ENCODE results near the gene ARMCX6. TPM values are rescaled to one million over a fixed set of nuclear protein-coding genes. Genes with fewer than 3 reads are reported as not detected.
"Not testable (repeated sequence)": the region's sequence is repeated elsewhere in the genome, so short reads cannot be mapped to it uniquely, and the experiment has no call there.

The ARMCX6 gene
- total RNA-seq, 1 donor: 35.1 TPM

DNA sequence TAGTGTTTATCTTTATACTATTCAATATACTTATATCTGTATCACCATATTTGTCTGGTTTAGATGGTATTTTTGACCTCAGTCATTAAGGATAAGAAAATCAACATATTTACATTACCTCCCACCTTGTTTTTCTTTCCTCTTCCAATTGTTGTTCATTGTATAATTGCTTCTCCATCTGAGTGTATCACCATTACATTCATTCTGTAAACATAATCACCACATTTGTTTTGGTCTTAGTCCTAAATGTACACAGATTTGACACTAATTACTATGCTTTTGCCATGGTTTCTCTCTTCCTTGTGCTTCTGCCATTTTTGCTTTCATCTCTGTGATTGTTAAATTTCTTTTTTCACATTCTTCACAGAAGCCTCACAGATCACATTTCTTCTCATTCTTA lies 12.7 kb downstream of the ARMCX6 start:
- H2AFZ ChIP-seq (ENCODE audit: low read length): no peak overlapping the region
- H3K27me3 ChIP-seq (ENCODE audit: insufficient read depth, low read length): peaks cover 13% of the 10 kb centered on the region
- TF ChIP-seq, protein P1, sequence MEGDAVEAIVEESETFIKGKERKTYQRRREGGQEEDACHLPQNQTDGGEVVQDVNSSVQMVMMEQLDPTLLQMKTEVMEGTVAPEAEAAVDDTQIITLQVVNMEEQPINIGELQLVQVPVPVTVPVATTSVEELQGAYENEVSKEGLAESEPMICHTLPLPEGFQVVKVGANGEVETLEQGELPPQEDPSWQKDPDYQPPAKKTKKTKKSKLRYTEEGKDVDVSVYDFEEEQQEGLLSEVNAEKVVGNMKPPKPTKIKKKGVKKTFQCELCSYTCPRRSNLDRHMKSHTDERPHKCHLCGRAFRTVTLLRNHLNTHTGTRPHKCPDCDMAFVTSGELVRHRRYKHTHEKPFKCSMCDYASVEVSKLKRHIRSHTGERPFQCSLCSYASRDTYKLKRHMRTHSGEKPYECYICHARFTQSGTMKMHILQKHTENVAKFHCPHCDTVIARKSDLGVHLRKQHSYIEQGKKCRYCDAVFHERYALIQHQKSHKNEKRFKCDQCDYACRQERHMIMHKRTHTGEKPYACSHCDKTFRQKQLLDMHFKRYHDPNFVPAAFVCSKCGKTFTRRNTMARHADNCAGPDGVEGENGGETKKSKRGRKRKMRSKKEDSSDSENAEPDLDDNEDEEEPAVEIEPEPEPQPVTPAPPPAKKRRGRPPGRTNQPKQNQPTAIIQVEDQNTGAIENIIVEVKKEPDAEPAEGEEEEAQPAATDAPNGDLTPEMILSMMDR (IDR thresholded peaks at IDR 0.05; ENCODE audit: extremely low read depth, low read depth, low read length): no peak
- H3K27ac ChIP-seq (ENCODE audit: low read depth, low read length): no peak overlapping the region
- H3K79me2 ChIP-seq (ENCODE audit: insufficient read depth, low read length): no peaks in the 10 kb centered on the region
- DNase-seq (ENCODE audit: insufficient read length, low spot score, missing footprints): no peak
- H3K4me2 ChIP-seq (ENCODE audit: insufficient read depth, low read length): no peak overlapping the region
- H4K20me1 ChIP-seq (ENCODE audit: insufficient read depth, low read length): no peaks in the 10 kb centered on the region
- no peaks in the 10 kb centered on the region for H3K4me1 ChIP-seq (ENCODE audit: insufficient read depth, low read length)
- no peaks in the 10 kb centered on the region for H3K9me3 ChIP-seq (ENCODE audit: low read depth, low read length)
- H3K36me3 ChIP-seq (ENCODE audit: insufficient read depth, low read length): no peaks in the 10 kb centered on the region
- H3K4me3 ChIP-seq (ENCODE audit: insufficient read depth, low read length): no peak overlapping the region

- Histone ChIP-seq H3K4me3 (ENCODE audit: insufficient read depth, low read length) (no peak overlapping the region), H3K9me3 (ENCODE audit: low read depth, low read length) (no peaks in the 10 kb centered on the region), H2AFZ (ENCODE audit: low read length) (no peak overlapping the region), H3K79me2 (ENCODE audit: insufficient read depth, low read length) (no peaks in the 10 kb centered on the region), H4K20me1 (ENCODE audit: insufficient read depth, low read length) (no peaks in the 10 kb centered on the region), H3K4me1 (ENCODE audit: insufficient read depth, low read length) (no peaks in the 10 kb centered on the region), H3K27me3 (ENCODE audit: insufficient read depth, low read length) (peaks cover 4% of the 10 kb centered on the region), H3K27ac (ENCODE audit: low read depth, low read length) (no peak overlapping the region), H3K4me2 (ENCODE audit: insufficient read depth, low read length) (no peak overlapping the region), H3K36me3 (ENCODE audit: insufficient read depth, low read length) (no peaks in the 10 kb centered on the region)
- DNase-seq (ENCODE audit: insufficient read length, low spot score, missing footprints): peak; percentile 52
- TF ChIP-seq, protein P1 (IDR thresholded peaks at IDR 0.05; ENCODE audit: extremely low read depth, low read depth, low read length): no peak
Measured at GRCh38 chrX:101602077-101602476, 15.7 kb downstream of the ARMCX6 start.

DNA sequence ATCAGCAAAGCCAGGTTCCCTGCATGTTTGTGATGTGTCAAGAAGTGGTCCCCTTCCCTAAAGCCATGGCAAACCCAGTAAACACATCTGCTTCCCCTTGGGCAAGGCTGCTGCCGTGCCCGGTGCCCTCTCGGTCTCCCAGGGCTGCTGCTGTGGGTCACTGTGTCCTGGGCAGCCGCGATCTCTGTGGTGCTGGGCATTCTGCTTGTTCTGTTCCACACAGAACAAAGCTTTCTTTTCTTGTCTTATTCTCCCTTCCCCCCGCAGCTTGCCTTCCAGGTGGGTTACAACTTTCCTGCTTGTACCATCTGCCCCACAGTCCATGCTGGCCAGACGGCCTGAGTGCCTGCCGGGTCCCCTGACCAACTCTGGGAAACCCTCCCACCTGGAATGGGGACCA lies 18.2 kb downstream of the ARMCX6 start:
- H3K9me3 ChIP-seq (ENCODE audit: low read depth, low read length); H3K79me2 ChIP-seq (ENCODE audit: insufficient read depth, low read length); H3K4me1 ChIP-seq (ENCODE audit: insufficient read depth, low read length); H3K27me3 ChIP-seq (ENCODE audit: insufficient read depth, low read length); H3K4me3 ChIP-seq (ENCODE audit: insufficient read depth, low read length); H2AFZ ChIP-seq (ENCODE audit: low read length); DNase-seq (ENCODE audit: insufficient read length, low spot score, missing footprints); H3K27ac ChIP-seq (ENCODE audit: low read depth, low read length); H3K36me3 ChIP-seq (ENCODE audit: insufficient read depth, low read length); H4K20me1 ChIP-seq (ENCODE audit: insufficient read depth, low read length); H3K4me2 ChIP-seq (ENCODE audit: insufficient read depth, low read length): not testable (repeated sequence)

DNA sequence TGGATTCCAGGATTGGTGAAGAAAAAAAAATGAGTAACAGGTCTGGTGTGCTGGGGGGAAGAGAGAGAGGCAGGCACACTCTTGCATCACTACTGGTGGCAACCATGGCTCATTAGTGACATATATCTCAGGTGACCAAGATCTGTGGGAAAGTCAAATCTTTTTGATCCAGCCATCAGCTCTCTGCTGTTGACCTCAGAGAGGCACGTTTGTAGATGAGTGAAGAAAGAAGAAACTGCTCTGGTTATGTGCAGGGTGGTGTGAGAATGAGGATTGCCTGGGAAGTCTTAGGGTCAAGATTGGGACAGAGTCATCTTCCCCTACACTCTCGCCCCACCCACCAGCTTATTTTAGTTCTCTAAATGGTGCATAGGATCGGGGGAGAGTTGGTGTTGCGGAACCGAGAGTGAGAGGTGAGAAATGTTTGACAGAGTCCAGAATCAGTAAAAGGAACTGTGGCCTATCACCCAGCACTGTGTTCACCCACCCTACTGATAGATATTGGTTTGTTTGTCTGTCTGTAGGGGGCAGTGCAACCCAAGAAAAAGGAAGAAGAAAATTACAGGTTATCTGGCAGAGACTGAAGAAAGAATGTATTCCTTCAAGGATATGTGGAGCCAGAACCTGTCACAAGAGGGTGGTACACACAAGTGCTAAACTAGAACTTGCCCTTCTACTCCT lies 21.9 kb downstream of the ARMCX6 start:
- TF ChIP-seq, protein P1 (IDR thresholded peaks at IDR 0.05; ENCODE audit: extremely low read depth, low read depth, low read length): peak; percentile 70
- Histone ChIP-seq H3K4me2 (ENCODE audit: insufficient read depth, low read length) (no peak overlapping the region), H2AFZ (ENCODE audit: low read length) (no peak overlapping the region), H3K4me3 (ENCODE audit: insufficient read depth, low read length) (no peak overlapping the region), H3K9me3 (ENCODE audit: low read depth, low read length) (no peaks in the 10 kb centered on the region), H3K27ac (ENCODE audit: low read depth, low read length) (no peak overlapping the region), H3K79me2 (ENCODE audit: insufficient read depth, low read length) (no peaks in the 10 kb centered on the region), H3K36me3 (ENCODE audit: insufficient read depth, low read length) (no peaks in the 10 kb centered on the region), H4K20me1 (ENCODE audit: insufficient read depth, low read length) (no peaks in the 10 kb centered on the region), H3K27me3 (ENCODE audit: insufficient read depth, low read length) (peaks cover 16% of the 10 kb centered on the region), H3K4me1 (ENCODE audit: insufficient read depth, low read length) (no peaks in the 10 kb centered on the region)
- DNase-seq (ENCODE audit: insufficient read length, low spot score, missing footprints): peak; percentile 54

Small RNAs within 50 kb of the gene (small RNA-seq; reads per million reads assigned to genes)
- not detected for gene RNU6-30P

Other genes starting within 250 kb of the ARMCX6 start
- gene BTK, start 231.8 kb downstream of the ARMCX6 start, total RNA-seq: not detected in 2 replicates
- gene RPL36A, start 227.0 kb downstream of the ARMCX6 start, total RNA-seq: 87.2 and 105 TPM in 2 replicates
- 22.8 and 26.5 TPM in 2 replicates for gene GLA, start 210.1 kb downstream of the ARMCX6 start, total RNA-seq
- 66.0 and 70.2 TPM in 2 replicates for gene HNRNPH2, start 209.8 kb downstream of the ARMCX6 start, total RNA-seq
- gene ARMCX4, start 132.5 kb downstream of the ARMCX6 start, total RNA-seq: 5.0 and 5.1 TPM in 2 replicates
- gene ARMCX1, start 67.5 kb downstream of the ARMCX6 start, total RNA-seq: 67.7 and 70.1 TPM in 2 replicates
- 73.5 and 79.3 TPM in 2 replicates for gene ARMCX3, start 5.2 kb upstream of the ARMCX6 start, total RNA-seq
- gene ARMCX2, start 41.9 kb upstream of the ARMCX6 start, total RNA-seq: 87.2 and 89.6 TPM in 2 replicates